ELF-1 (cell line): Measurements from ENCODE around the gene ESYT2.
"Not testable (repeated sequence)": the region's sequence is repeated elsewhere in the genome, so short reads cannot be mapped to it uniquely, and the experiment has no call there.

ENCODE experiments used
- DNase-seq: peaks from one replicate; pipeline ENCODE4 v3.0.0-alpha.2; 2016; ENCODE audit warnings: low read depth, low spot score

ESYT2 gene

GRCh38 chr7:158725506-158725800 lies 103.9 kb downstream of the ESYT2 start:
- DNase-seq, result no peak

- no peak for DNase-seq
Measured at GRCh38 chr7:158724658-158725505, 104.4 kb downstream of the ESYT2 start.

GRCh38 chr7:158723714-158724385 lies 105.5 kb downstream of the ESYT2 start:
- no peak for DNase-seq

DNA sequence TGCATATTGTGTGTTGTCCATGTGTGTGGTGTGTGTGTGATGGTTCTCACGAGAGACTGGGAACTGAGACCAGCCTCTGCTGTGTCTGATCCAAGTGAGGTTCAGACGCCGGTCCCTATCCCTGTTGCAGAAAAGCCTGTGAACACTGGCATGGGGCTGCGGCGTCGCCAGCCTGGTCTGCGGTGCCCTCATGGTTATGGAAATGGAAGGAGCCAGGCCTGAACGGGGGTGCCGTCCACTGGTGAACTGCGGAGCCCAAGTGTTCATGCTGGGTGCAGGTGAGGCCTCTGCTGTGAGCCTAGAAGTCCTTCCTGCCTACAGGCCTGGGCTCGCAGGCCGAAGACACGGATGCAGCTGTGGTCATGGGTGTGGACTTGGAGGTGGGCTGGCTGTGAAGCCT lies 106.0 kb downstream of the ESYT2 start:
- no peak for DNase-seq

DNA sequence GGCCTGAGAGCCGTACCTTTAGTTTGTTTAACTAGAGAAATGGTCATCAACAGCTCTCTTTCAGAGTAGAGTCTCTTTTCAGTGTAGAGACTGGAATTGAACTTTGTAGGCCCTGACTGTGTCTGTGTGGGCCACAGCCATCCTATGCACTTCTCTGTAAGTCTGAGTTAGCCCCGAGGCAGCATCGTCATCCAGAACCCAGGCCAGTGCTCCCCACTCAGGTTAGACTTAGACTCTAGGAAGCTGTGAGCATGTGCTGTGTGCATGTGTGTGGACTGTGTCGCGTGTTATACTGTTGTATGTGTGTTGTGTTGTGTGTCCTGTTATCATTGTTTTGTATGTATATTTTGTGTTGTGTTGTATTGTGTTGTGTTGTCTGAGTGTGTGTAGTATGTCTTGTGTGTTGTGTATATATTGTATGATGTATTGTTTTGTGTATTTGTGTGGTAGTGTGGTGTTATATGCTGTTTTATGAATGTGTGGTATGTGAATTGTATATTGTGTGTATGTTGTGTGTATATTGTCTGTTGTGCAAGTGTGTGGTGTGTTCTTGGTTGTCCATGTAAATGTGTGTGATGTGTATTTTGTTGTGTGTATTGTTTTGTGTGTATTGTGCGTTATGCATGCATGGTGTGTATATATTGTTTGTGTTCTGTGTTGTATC lies 106.6 kb downstream of the ESYT2 start:
- no peak for DNase-seq

- DNase-seq, result no peak
Measured at GRCh38 chr7:158720112-158720511, 109.2 kb downstream of the ESYT2 start.

GRCh38 chr7:158716802-158717201 lies 112.5 kb downstream of the ESYT2 start:
- no peak for DNase-seq

DNA sequence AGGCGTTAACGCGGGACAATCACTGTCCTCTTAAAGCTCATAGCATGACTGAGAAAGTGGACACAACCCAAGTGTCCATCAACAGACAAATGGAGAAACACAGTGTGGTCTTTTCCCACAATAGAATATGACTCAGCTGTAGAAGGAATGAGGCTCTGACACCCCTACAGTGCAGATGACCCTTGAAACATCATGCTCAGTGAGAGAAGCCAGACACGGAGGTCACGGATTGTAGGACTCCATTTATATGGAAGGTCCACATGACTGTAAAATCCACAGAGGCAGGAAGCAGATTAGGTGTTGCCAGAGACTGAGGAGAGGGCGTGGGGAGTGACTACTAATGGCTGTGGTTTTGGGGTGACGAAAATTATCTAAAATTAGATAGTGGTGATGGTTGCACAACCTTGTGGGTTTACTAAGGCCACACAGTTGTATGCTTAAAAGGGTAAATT lies 118.6 kb downstream of the ESYT2 start:
- DNase-seq, result no peak

GRCh38 chr7:158707610-158708009 lies 121.7 kb downstream of the ESYT2 start:
- no peak for DNase-seq

GRCh38 chr7:158706710-158707590 lies 122.4 kb downstream of the ESYT2 start:
- DNase-seq, result no peak

GRCh38 chr7:158706273-158706704 lies 123.0 kb downstream of the ESYT2 start:
- DNase-seq, result no peak

DNA sequence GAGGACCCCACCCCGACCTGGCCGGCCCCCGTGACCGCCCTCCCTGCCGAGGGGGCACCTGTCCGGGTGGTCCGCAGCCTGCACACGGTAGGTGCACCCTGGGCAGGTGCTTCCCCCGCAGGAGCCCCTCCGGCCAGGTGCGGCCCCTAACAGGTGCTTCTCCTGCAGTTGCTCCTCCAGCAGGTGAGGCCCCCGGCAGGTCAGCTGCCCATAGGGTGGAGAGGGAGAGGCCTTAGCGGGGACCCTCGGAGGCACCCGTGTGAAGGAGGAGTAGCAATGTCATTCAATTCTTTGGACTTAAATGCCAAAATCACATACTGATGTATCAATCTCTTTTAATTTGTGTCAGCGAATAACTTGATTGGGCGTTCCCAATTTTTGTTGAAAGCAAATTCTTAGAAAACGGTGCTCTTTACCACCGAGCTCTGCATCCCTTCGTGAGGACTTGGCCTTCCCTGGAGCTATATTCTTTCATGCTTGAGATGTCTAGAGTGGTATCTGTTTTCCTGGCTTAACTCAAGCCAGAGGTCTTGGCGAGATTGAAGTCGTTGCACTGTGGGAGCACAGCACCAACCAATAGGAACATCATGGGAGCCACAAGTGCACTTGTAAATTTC lies 124.0 kb downstream of the ESYT2 start:
- no peak for DNase-seq

DNA sequence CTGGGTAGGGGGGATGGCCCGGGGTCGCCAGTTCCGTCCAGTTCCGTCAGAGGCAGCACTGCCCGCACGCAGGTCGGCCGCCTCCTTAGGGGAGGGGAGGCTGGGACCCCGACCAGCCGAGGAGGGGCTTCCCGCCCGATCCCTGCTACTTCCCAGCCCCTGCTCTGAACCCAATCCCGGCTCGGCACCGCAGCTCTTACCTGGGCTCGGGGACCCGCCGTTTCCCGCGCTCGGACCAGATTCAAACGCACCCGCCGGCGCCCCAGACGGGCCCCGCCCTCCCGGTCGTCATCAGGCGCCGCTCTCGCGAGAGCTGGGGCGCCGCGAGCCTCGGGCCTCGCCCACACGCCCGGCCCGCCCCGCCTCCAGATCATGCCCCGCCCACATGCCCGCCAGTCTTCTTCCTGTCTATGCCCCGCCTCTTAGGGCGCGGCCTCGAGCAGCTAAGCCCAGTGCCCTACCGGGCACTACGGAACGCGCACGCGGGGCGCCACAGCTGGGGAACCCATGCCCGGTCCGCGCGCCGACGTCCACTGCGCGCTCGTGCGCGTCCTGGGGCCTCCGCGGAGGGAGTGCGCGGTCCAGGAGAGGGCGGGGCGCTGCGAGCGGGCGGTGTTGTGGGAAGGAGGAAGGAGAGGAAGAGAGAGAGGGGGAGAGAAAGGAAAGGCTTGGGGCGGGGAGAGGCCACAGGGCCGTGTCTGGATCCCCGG lies 124.6 kb downstream of the ESYT2 start, which contains the start of gene NCAPG2:
Gene NCAPG2 (minus strand): TSS at position 281 of the 710 bp plus-strand sequence. CDS start 2,905 bp downstream, outside the sequence.
- DNase-seq, result peak; percentile 97

GRCh38 chr7:158703679-158704523 lies 125.4 kb downstream of the ESYT2 start:
- DNase-seq, result not testable (repeated sequence)

DNA sequence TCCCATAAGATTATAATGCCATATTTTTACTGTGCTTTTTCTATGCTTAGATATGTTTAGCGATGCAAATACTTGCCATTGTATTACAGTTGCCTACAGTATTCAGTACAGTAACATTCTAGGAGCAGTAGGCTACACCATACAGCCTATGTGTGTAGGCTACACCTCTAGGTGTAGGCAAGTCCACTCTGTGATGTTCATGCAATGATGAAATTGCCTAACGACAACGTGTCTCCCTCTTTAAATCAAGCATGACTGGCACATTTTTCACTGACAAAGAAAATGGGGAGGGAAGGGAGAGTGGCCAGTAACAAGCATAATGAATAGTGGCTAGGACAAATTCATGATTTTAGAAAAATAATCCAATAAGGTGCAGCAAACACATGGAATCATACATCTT lies 126.4 kb downstream of the ESYT2 start:
- no peak for DNase-seq

DNA sequence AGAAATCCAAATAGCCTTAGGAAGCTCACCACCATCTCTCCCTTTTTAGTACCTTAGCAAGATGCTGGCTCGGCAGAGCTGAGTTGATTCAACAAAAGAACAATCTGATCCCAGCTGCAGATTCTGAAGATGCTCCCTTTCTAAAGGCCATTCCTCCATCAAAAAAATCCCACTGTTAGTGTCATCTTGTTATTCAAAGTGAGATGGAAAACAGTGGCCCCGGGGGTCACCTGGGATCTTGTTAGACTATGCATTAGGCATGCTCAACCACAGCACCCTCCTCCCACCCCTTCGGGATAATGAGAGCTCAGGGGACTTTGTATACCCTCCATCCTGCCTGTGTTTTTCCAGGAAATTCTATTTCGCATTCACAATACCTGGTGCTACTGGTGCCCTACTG lies 127.1 kb downstream of the ESYT2 start:
- DNase-seq, result peak; percentile 30

DNA sequence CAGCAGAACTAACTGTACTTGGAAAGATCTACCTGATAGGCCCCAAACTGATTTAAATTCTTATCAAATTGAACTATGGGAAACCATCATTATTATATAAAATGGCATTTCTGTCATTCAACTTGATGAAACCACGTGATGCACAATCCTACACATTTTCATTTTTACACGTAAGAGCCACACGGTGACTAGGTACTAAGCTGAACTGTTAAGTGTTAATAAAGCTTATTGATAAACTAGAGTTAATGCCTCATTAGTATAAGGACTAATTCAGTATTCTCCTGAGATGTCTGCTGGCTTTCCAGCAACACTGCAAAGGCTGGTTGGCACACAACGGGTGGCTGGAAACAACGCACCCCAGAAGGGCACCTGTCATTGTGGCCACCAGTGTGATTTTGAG lies 129.3 kb downstream of the ESYT2 start:
- no peak for DNase-seq

DNA sequence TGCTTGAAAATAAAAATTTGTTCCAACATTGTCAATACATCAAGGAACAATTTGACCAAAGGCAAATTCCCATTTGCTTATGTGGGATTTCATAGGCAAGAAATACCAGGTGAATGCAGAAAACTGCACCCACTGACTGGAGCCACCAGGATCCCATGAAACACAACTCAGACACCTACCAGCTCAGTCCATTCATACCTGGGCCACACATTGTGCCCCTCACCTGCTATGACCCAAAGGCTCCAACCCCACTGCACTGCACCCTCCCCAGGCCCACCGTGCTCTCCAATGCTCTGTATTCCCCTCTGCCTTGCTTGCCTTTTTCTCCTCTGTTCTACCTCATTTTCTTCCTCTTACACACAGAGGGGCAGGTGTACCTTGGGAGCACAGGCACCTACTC lies 130.0 kb downstream of the ESYT2 start:
- no peak for DNase-seq

- no peak for DNase-seq
Measured at GRCh38 chr7:158698657-158699195, 130.6 kb downstream of the ESYT2 start.
